ENCODE measurements around the gene PRELID2.
"Not testable (repeated sequence)": the region's sequence is repeated elsewhere in the genome, so short reads cannot be mapped to it uniquely, and the experiment has no call there.

PRELID2 gene

DNA sequence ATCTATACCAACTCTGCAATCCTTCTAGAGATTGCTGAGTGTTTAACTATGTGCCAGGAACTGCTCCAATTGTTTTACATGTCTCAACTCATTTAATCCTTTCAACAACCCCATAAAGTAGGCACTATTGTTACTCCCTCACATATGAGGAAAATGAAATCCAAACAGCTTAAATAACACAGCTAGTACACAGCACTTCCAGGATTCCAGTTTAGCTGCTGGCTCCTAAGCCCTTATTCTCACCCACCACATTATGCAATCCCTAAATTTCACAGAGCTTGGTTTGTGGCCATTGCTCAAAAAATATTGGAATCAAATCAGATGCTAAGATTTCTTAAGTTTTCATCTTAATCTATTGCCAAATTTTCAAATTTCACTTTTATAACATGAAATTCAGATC, 84.9 kb downstream of the PRELID2 start:
- in situ Hi-C loops (cut with HindIII; ENCODE audit: low sequenced_read_pairs) = no loop called here
- DNase-seq (ENCODE audit: low read depth) = no peak
- TF ChIP-seq, protein P1, sequence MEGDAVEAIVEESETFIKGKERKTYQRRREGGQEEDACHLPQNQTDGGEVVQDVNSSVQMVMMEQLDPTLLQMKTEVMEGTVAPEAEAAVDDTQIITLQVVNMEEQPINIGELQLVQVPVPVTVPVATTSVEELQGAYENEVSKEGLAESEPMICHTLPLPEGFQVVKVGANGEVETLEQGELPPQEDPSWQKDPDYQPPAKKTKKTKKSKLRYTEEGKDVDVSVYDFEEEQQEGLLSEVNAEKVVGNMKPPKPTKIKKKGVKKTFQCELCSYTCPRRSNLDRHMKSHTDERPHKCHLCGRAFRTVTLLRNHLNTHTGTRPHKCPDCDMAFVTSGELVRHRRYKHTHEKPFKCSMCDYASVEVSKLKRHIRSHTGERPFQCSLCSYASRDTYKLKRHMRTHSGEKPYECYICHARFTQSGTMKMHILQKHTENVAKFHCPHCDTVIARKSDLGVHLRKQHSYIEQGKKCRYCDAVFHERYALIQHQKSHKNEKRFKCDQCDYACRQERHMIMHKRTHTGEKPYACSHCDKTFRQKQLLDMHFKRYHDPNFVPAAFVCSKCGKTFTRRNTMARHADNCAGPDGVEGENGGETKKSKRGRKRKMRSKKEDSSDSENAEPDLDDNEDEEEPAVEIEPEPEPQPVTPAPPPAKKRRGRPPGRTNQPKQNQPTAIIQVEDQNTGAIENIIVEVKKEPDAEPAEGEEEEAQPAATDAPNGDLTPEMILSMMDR (IDR thresholded peaks at IDR 0.05; ENCODE audit: low read depth, low read length, missing control alignments) = no peak
- H3K4me3 ChIP-seq (ENCODE audit: low read depth, low read length) = no peak overlapping the region

DNA sequence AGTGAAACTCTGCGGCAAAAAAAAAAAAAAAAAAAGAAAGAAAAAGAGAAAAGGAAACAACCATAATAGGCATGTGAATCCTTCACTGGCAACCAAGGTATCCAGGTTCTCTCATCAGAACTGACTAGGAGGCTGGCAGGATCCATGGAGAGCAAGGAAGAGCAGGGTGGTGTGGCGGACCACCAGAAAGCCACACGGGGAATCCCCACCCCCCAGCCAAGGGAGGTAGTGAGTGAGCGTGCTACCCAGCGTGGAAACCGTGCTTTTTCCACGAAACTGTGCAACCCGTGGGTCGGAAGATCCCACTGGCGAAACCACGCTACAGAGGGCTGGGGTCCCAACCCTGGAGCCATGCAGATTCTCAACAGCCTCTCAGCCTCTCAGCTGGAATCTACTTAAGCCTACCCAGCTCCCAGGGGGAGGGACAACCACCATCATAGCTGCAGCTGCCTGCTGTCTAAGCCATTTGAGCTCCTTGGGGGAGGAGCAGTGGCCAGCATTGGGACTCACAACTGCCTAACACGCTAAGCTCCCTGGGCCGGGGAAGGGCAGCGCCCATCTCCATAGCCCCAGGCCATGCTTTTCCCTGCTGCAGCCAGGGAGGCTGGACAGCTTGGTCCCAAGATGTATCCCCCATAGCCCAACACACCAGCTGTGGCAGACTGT, 91.6 kb downstream of the PRELID2 start:
- no peak for DNase-seq (ENCODE audit: low read depth)
- TF ChIP-seq, protein P1 (IDR thresholded peaks at IDR 0.05; ENCODE audit: low read depth, low read length, missing control alignments) = no peak
- H3K4me3 ChIP-seq (ENCODE audit: low read depth, low read length) = no peak overlapping the region
- in situ Hi-C loops (cut with HindIII; ENCODE audit: low sequenced_read_pairs) = no loop called here

DNA sequence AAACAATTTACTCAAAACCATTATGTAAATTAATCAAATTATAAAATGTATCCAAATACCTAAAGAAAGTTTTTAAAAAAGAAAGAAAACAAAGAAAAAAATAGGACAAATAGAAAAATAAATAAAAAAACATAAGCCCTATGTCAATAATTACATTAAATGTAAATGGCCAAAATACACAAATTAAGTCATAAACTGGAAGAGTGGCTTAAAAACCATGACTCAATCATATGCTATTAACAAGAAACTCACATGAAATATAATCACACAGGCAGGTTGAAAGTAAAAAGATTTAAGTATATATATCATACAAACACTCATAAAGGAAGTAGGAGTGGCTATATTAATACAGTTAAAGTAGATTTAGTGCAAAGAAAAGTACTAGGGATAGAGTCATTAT, 95.3 kb downstream of the PRELID2 start:
- no peak overlapping the region for H3K4me3 ChIP-seq (ENCODE audit: low read depth, low read length)
- in situ Hi-C loops (cut with HindIII; ENCODE audit: low sequenced_read_pairs) = no loop called here
- TF ChIP-seq, protein P1 (IDR thresholded peaks at IDR 0.05; ENCODE audit: low read depth, low read length, missing control alignments) = no peak
- DNase-seq (ENCODE audit: low read depth) = no peak

DNA sequence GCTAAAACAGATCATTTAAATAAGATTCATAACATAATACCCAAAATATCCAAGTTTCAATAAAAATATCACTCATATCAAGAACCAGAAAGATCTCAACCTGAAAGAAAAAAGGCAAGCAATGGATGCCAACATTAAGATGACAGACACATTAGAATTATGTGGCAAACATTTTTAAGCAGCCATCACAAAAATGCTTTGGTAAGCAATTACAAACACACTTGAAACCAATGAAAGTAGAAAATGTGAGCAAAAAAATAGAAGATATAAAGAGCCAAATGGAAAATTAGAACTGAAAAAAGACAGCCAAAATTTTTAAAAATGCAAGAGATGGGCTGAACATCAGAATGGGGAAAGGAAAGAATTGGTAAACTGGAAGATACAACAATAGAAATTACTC, 96.9 kb downstream of the PRELID2 start:
- DNase-seq (ENCODE audit: low read depth) = no peak
- TF ChIP-seq, protein P1 (IDR thresholded peaks at IDR 0.05; ENCODE audit: low read depth, low read length, missing control alignments) = no peak

DNA sequence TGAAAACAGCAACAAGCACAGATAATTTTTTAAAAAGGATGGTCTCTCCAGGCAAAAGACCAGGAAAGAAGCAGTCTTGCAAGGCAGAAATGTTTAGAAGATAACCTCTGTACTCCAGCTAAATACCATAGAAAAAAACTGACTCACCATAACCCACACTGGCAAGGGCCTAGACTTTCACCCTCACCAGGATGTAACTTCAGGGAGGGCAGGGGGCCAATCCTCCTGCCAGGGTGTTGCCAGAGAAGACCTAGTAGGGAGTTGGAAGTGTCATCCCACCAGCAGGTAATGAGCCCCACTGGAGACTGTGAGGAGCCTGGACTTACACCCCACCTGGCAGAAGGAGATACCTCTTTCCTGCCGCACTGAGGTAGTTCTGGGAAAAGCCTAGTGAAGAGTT, 97.6 kb downstream of the PRELID2 start:
- H3K4me3 ChIP-seq (ENCODE audit: low read depth, low read length) = no peak overlapping the region
- no peak for DNase-seq (ENCODE audit: low read depth)
- in situ Hi-C loops (cut with HindIII; ENCODE audit: low sequenced_read_pairs) = no loop called here
- TF ChIP-seq, protein P1 (IDR thresholded peaks at IDR 0.05; ENCODE audit: low read depth, low read length, missing control alignments) = no peak

More for the DNA sequence above, 96.9 kb downstream of the PRELID2 start:
- H3K4me3 ChIP-seq (ENCODE audit: low read depth, low read length) = no peak overlapping the region
- in situ Hi-C loops (cut with HindIII; ENCODE audit: low sequenced_read_pairs) = no loop called here

DNA sequence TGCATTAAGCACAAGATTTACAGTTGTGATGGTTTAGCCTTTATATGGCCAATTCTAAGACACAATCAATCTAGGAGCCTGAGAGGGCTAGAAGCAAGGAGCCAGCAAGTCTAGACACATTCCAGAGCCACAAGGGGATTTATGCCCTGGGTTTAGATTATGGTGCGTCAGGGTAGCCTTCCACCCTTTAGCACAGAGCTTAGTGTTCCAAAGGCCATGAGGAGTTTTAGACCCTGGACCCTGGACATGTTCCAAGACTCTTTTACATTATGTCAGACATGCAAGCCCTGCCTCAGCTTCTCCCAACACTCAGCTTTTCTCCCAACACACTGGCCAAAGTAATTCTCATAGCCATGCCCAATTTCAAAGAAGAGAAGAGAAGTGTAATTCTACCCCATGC, 105.2 kb downstream of the PRELID2 start:
- in situ Hi-C loops (cut with HindIII; ENCODE audit: low sequenced_read_pairs) = not testable (repeated sequence)

DNA sequence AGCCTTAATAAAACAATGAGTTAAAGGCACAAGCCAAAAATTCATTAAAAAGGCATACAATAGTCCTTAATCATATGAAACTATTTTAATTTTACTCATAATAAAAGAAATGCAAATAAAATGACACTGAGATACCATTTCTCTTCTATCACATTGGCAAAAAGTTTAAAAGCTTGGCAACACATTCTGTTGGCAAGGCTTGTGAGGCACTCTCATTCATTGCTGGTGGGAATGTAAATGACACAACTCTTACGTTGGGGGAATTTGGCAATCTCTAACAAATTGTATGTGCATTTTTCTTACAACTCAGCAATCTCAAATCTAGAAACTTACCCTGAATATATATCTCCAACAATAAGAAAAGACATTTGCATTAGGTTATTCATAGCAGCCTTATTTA, 111.6 kb downstream of the PRELID2 start:
- in situ Hi-C loops (cut with HindIII; ENCODE audit: low sequenced_read_pairs) = no loop called here
- DNase-seq (ENCODE audit: low read depth) = no peak

More for the DNA sequence above, 105.2 kb downstream of the PRELID2 start:
- DNase-seq (ENCODE audit: low read depth); H3K4me3 ChIP-seq (ENCODE audit: low read depth, low read length): not testable (repeated sequence)

More for the DNA sequence above, 111.6 kb downstream of the PRELID2 start:
- H3K4me3 ChIP-seq (ENCODE audit: low read depth, low read length) = no peak overlapping the region
- TF ChIP-seq, protein P1 (IDR thresholded peaks at IDR 0.05; ENCODE audit: low read depth, low read length, missing control alignments) = no peak

Data from astrocyte of the cerebellum (primary cell).